ENCODE measurements around the gene DDX23.
"Not testable (repeated sequence)": the region's sequence is repeated elsewhere in the genome, so short reads cannot be mapped to it uniquely, and the experiment has no call there.

The DDX23 gene

GRCh38 chr12:48873534-48873933 lies 21.6 kb upstream of the DDX23 start:
- peaks cover 3 to 14% of the 10 kb centered on the region in 2 donors for H3K27me3 Mint-ChIP-seq
- H3K27ac Mint-ChIP-seq; H3K4me1 Mint-ChIP-seq; DNase-seq; H3K9me3 Mint-ChIP-seq; H3K36me3 Mint-ChIP-seq; ATAC-seq (replicated peaks); H3K4me3 Mint-ChIP-seq: not testable (repeated sequence)

GRCh38 chr12:48873096-48873495 lies 21.1 kb upstream of the DDX23 start:
- no peak for ATAC-seq (replicated peaks)
- no peaks in the 10 kb centered on the region for H3K9me3 Mint-ChIP-seq
- no peaks in the 10 kb centered on the region for H3K4me1 Mint-ChIP-seq
- no peak overlapping the region for H3K27ac Mint-ChIP-seq
- no peaks in the 10 kb centered on the region for H3K36me3 Mint-ChIP-seq
- H3K27me3 Mint-ChIP-seq: peaks cover 3 to 14% of the 10 kb centered on the region in 2 donors
- DNase-seq: no peak
- H3K4me3 Mint-ChIP-seq: no peak overlapping the region

- Mint-ChIP-seq H3K27ac (no peak overlapping the region), H3K27me3 (peaks cover 3 to 14% of the 10 kb centered on the region in 2 donors), H3K4me1 (peaks cover 19% of the 10 kb centered on the region in 2 donors), H3K4me3 (no peak overlapping the region), H3K36me3 (no peaks in the 10 kb centered on the region), H3K9me3 (no peaks in the 10 kb centered on the region)
- DNase-seq (no peak), ATAC-seq (replicated peaks) (no peak)
Measured at GRCh38 chr12:48869191-48869590, 17.2 kb upstream of the DDX23 start.

GRCh38 chr12:48868451-48868850 lies 16.5 kb upstream of the DDX23 start:
- Mint-ChIP-seq H3K9me3 (no peaks in the 10 kb centered on the region), H3K27me3 (peaks cover 3 to 11% of the 10 kb centered on the region in 2 donors), H3K27ac (no peak overlapping the region), H3K4me3 (no peak overlapping the region), H3K4me1 (peaks cover 23% of the 10 kb centered on the region in 2 donors), H3K36me3 (no peaks in the 10 kb centered on the region)
- ATAC-seq (replicated peaks): no peak
- DNase-seq: no peak

- Mint-ChIP-seq H3K4me3 (peak overlapping the region; percentile 87 to 93), H3K36me3 (peaks cover 3 to 12% of the 10 kb centered on the region in 2 donors), H3K9me3 (no peaks in the 10 kb centered on the region), H3K27me3 (peaks cover 5 to 11% of the 10 kb centered on the region in 2 donors), H3K27ac (peak overlapping the region; percentile 92), H3K4me1 (peaks cover 23 to 24% of the 10 kb centered on the region in 2 donors)
- ATAC-seq (replicated peaks): peak; percentile 71 to 75
- no peak for DNase-seq
Measured at GRCh38 chr12:48866052-48866711, 14.2 kb upstream of the DDX23 start.

GRCh38 chr12:48865281-48866051 lies 13.5 kb upstream of the DDX23 start, which contains the start of gene RND1:
Gene RND1 (minus strand): TSS chr12:48865870. CDS start chr12:48865767, 103 bp downstream.
- no peaks in the 10 kb centered on the region for H3K9me3 Mint-ChIP-seq
- peaks cover 23 to 24% of the 10 kb centered on the region in 2 donors for H3K4me1 Mint-ChIP-seq
- DNase-seq (peak; percentile 87), ATAC-seq (replicated peaks) (peak; percentile 83 to 88)
- peaks cover 5 to 11% of the 10 kb centered on the region in 2 donors for H3K27me3 Mint-ChIP-seq
- peak within 1 kb of the TSS; percentile 92 for H3K27ac Mint-ChIP-seq
- H3K36me3 Mint-ChIP-seq: peaks cover 4 to 19% of the 10 kb centered on the region in 2 donors
- peak within 1 kb of the TSS; percentile 87 to 93 for H3K4me3 Mint-ChIP-seq

- DNase-seq (no peak), ATAC-seq (replicated peaks) (no peak)
- peaks cover 4 to 22% of the 10 kb centered on the region in 2 donors for H3K36me3 Mint-ChIP-seq
- no peak overlapping the region for H3K4me3 Mint-ChIP-seq
- H3K9me3 Mint-ChIP-seq: no peaks in the 10 kb centered on the region
- H3K27ac Mint-ChIP-seq: no peak overlapping the region
- peaks cover 23 to 24% of the 10 kb centered on the region in 2 donors for H3K4me1 Mint-ChIP-seq
- H3K27me3 Mint-ChIP-seq: peaks cover 5 to 11% of the 10 kb centered on the region in 2 donors
Measured at GRCh38 chr12:48863291-48863690, 11.3 kb upstream of the DDX23 start.

- DNase-seq (no peak), ATAC-seq (replicated peaks) (no peak)
- peaks cover 5 to 11% of the 10 kb centered on the region in 2 donors for H3K27me3 Mint-ChIP-seq
- H3K4me3 Mint-ChIP-seq: no peak overlapping the region
- peaks cover 23 to 24% of the 10 kb centered on the region in 2 donors for H3K4me1 Mint-ChIP-seq
- peaks cover 6 to 24% of the 10 kb centered on the region in 2 donors for H3K36me3 Mint-ChIP-seq
- H3K9me3 Mint-ChIP-seq: no peaks in the 10 kb centered on the region
- H3K27ac Mint-ChIP-seq: no peak overlapping the region
Measured at GRCh38 chr12:48862760-48863159, 10.8 kb upstream of the DDX23 start.

GRCh38 chr12:48861111-48861510 lies 9.1 kb upstream of the DDX23 start:
- ATAC-seq (replicated peaks) (no peak), DNase-seq (no peak)
- no peaks in the 10 kb centered on the region for H3K9me3 Mint-ChIP-seq
- peaks cover 5 to 11% of the 10 kb centered on the region in 2 donors for H3K27me3 Mint-ChIP-seq
- peaks cover 22 to 23% of the 10 kb centered on the region in 2 donors for H3K4me1 Mint-ChIP-seq
- H3K4me3 Mint-ChIP-seq: no peak overlapping the region
- peaks cover 8 to 26% of the 10 kb centered on the region in 2 donors for H3K36me3 Mint-ChIP-seq
- no peak overlapping the region for H3K27ac Mint-ChIP-seq

GRCh38 chr12:48860236-48860635 lies 8.3 kb upstream of the DDX23 start:
- H3K36me3 Mint-ChIP-seq: peaks cover 8 to 26% of the 10 kb centered on the region in 2 donors
- peaks cover 14 to 15% of the 10 kb centered on the region in 2 donors for H3K4me1 Mint-ChIP-seq
- not testable (repeated sequence) for H3K4me3 Mint-ChIP-seq; DNase-seq; H3K9me3 Mint-ChIP-seq; ATAC-seq (replicated peaks)
- peaks cover 5 to 11% of the 10 kb centered on the region in 2 donors for H3K27me3 Mint-ChIP-seq
- H3K27ac Mint-ChIP-seq: peak overlapping the region; percentile 37

GRCh38 chr12:48859607-48860006 lies 7.6 kb upstream of the DDX23 start:
- Mint-ChIP-seq H3K36me3 (peaks cover 8 to 26% of the 10 kb centered on the region in 2 donors), H3K27me3 (peaks cover 5 to 11% of the 10 kb centered on the region in 2 donors), H3K9me3 (no peaks in the 10 kb centered on the region), H3K4me3 (no peak overlapping the region), H3K4me1 (peaks cover 8 to 9% of the 10 kb centered on the region in 2 donors), H3K27ac (no peak overlapping the region)
- ATAC-seq (replicated peaks) (no peak), DNase-seq (no peak)

GRCh38 chr12:48858043-48858442 lies 6.1 kb upstream of the DDX23 start:
- ATAC-seq (replicated peaks): no peak
- H3K4me3 Mint-ChIP-seq: no peak overlapping the region
- peaks cover 8 to 26% of the 10 kb centered on the region in 2 donors for H3K36me3 Mint-ChIP-seq
- no peak overlapping the region for H3K27ac Mint-ChIP-seq
- DNase-seq: no peak
- peaks cover 3% of the 10 kb centered on the region in 2 donors for H3K4me1 Mint-ChIP-seq
- H3K27me3 Mint-ChIP-seq: peaks cover 2 to 6% of the 10 kb centered on the region in 2 donors
- no peaks in the 10 kb centered on the region for H3K9me3 Mint-ChIP-seq

GRCh38 chr12:48857278-48857994 lies 5.5 kb upstream of the DDX23 start:
- Mint-ChIP-seq H3K27me3 (no peaks in the 10 kb centered on the region), H3K36me3 (peaks cover 8 to 22% of the 10 kb centered on the region in 2 donors), H3K9me3 (no peaks in the 10 kb centered on the region), H3K4me3 (no peak overlapping the region), H3K4me1 (peaks cover 6 to 9% of the 10 kb centered on the region in 2 donors), H3K27ac (no peak overlapping the region)
- ATAC-seq (replicated peaks) (no peak), DNase-seq (no peak)

GRCh38 chr12:48856379-48856778 lies 4.4 kb upstream of the DDX23 start:
- Mint-ChIP-seq H3K9me3 (no peaks in the 10 kb centered on the region), H3K4me1 (peaks cover 7 to 9% of the 10 kb centered on the region in 2 donors), H3K27ac (no peak overlapping the region), H3K27me3 (no peaks in the 10 kb centered on the region), H3K4me3 (no peak overlapping the region), H3K36me3 (peaks cover 10 to 16% of the 10 kb centered on the region in 2 donors)
- ATAC-seq (replicated peaks): no peak
- DNase-seq: no peak
